GM21576 (cell line): Measurements from ENCODE around the gene ZNF140.
A peak's percentile ranks its signal among the peaks of the same experiment; 100 is the strongest.

Experiments used
- ATAC-seq: cut with Tn5 transposase; IDR thresholded peaks from one replicate; pipeline ENCODE4 v1.9.1; 2021; ENCODE audit warnings: mild to moderate bottlenecking, moderate library complexity; ENCODE audit not compliant: unreplicated experiment

The ZNF140 gene

GRCh38 chr12:133080368-133081158 lies at the start of gene ZNF140:
Gene ZNF140 (plus strand): TSS chr12:133080923. CDS start chr12:133081321, 398 bp downstream.
- ATAC-seq, result peak; percentile 70

GRCh38 chr12:133037207-133038005 lies 43.3 kb upstream of the ZNF140 start, which contains the start of gene ZNF84:
Gene ZNF84 (plus strand): TSS chr12:133037509. CDS start chr12:133041468, 3,959 bp downstream.
- ATAC-seq, result peak; percentile 93

- ATAC-seq, result no peak
Measured at GRCh38 chr12:133038118-133038709, 42.5 kb upstream of the ZNF140 start.

- no peak for ATAC-seq
Measured at GRCh38 chr12:133046698-133047097, 34.0 kb upstream of the ZNF140 start.

GRCh38 chr12:133057446-133057845 lies 23.3 kb upstream of the ZNF140 start:
- ATAC-seq, result no peak

- ATAC-seq, result no peak
Measured at GRCh38 chr12:133058203-133059113, 22.3 kb upstream of the ZNF140 start.

GRCh38 chr12:133061954-133062353 lies 18.8 kb upstream of the ZNF140 start:
- no peak for ATAC-seq

GRCh38 chr12:133063556-133063955 lies 17.2 kb upstream of the ZNF140 start:
- ATAC-seq, result no peak

- ATAC-seq, result no peak
Measured at GRCh38 chr12:133073836-133074235, 6.9 kb upstream of the ZNF140 start.

- ATAC-seq, result peak; percentile 78
Measured at GRCh38 chr12:133080026-133080367, 726 bp upstream of the ZNF140 start.

- ATAC-seq, result no peak
Measured at GRCh38 chr12:133081159-133081780, 547 bp downstream of the ZNF140 start.

GRCh38 chr12:133083345-133083744 lies 2.6 kb downstream of the ZNF140 start:
- no peak for ATAC-seq

GRCh38 chr12:133105620-133106019 lies 24.9 kb downstream of the ZNF140 start:
- ATAC-seq, result no peak

GRCh38 chr12:133106253-133106652 lies 25.5 kb downstream of the ZNF140 start:
- ATAC-seq, result no peak

GRCh38 chr12:133107121-133107520 lies 26.4 kb downstream of the ZNF140 start:
- no peak for ATAC-seq

- no peak for ATAC-seq
Measured at GRCh38 chr12:133108150-133108549, 27.4 kb downstream of the ZNF140 start.

- no peak for ATAC-seq
Measured at GRCh38 chr12:133120385-133121191, 39.9 kb downstream of the ZNF140 start.

- no peak for ATAC-seq
Measured at GRCh38 chr12:133124674-133125073, 44.0 kb downstream of the ZNF140 start.

GRCh38 chr12:133129368-133130037 lies 48.8 kb downstream of the ZNF140 start:
- no peak for ATAC-seq
